ENCODE data around the gene NACC1. TPM values are rescaled to one million over a fixed set of nuclear protein-coding genes. Genes with fewer than 3 reads are reported as not detected.

NACC1 gene
- total RNA-seq (2022; extraction: Qiagen RNA extraction) = 32.7 to 40.3 TPM (median 37.3 TPM) in 5 replicates

DNA sequence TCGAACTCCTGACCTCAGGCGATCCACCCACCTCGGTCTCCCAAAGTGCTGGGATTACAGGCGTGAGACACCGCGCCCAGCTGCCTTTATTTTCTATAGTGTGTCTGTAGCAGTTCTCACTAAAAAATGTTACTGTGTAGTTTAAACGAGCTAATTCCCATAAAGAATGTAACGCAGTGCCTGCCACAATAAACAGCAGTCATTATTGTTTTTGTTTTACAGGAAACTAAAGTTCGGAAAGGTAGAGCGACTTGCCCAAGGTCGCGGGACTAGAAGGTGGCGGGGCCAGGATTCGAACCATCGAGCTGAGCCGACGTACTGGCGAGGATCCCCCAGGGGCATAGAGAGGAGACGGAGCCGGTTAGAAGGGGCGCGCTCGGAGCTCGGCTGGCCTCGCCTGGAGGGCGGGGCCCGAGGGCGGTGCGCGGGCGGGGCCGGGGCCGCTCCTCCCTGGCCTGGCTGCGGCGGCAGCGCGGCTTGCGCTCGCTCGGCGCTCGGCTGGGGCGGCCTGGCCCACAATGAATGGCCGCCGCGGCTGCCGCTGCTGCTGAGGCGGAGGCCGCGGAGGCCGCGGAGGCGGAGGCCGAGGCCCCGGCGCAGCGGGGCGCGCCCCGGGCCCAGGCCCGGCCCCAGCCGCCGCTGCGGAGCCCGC is at the start of gene NACC1:
Gene NACC1, plus strand, starts transcription at position 493 of the 652 bp plus-strand sequence. CDS start 16,944 bp downstream, outside the sequence.

DNA sequence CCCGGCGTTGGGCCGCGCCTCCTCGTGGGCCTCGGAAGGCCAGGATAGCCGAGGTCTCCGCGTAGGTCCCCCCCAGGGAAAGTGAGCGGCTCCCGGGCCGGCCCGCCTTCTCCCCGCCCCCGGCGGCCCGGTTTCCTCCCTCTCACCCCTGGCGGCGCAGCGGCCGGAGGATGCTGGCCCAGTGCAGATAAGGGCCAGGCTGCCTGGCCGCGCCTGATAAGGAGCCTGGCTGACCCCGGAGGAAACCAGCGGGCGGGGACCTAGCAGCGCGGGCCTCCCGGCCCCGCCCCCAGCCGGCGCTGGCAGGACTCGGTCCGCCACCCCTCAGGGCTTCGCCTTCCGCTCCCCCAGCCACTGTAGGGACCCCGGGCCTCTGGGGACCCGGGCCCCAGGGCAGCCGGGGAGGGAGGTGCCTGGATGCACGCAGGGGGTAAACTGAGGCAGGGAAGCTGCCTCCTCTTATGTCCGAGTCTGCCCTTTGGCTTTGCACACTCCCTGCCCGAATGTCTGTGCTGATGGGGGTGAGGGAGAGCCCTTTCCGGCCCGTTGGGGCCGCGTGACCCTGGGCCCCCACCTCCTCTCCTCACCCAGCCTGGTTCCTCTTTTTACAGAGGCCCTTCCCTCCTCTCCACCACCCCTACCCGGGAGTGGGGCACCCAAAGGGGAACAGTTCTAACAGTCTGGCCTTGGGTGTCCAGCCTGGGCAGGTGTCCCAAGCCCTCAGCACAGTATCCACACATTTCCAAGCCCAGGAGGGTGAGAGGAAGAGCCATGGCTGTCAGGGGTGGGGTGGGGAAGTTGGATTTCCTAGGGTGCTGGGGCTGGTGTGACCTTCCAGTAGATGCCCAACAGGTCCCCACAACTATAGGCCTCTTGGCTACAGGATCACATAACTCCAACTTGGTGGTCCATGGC is 15.1 kb upstream of the NACC1 start, which contains the start of gene LYL1:
Gene LYL1, minus strand, starts transcription at position 193 of the 915 bp plus-strand sequence. CDS start 1,687 bp downstream, outside the sequence.

DNA sequence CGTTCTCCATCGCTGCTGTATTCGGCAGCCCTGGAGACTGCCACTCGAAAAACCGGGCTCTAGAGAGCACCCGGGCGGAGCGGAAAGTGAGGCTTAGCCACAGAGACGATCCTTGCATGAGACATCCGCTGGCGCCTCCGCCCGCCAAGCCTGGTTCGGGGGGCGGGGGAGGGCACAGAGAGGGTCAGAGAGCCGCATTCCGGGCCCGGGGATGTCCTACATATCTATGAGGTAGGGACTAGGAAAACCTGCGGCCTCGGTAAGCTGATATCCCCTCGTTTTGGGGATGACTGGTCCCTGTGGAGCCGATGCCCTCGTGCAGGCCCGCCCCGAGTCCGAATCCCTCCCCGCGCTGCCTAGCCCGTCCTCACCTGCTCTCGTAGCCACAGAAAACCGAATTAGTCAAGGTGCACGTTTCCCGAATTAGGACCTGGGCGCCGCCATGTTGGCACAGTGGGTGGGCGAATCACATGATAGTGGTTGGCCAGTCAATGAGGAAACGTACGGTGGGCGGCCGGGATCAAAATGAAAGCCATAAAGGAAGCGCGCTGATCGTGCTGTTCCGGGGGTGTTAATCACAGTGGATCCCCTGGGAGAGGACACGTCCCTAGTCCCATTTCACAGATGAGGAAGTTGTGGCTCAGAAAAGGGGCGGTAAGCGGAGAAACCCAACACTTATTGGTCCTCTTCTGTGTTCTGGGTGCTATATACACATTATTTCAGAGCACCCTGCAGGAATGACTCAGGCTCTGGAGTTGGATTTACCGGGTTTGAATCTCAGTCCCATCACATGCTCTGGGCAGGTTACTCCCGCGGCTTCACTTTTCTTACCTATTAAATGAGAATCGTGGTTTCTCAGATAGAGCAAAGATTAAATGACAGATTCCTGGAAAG is 1.5 kb upstream of the NACC1 start, which contains the start of gene TRMT1:
Gene TRMT1, minus strand, starts transcription at position 459 of the 894 bp plus-strand sequence. Its CDS starts 341 bp downstream, at position 118.

DNA sequence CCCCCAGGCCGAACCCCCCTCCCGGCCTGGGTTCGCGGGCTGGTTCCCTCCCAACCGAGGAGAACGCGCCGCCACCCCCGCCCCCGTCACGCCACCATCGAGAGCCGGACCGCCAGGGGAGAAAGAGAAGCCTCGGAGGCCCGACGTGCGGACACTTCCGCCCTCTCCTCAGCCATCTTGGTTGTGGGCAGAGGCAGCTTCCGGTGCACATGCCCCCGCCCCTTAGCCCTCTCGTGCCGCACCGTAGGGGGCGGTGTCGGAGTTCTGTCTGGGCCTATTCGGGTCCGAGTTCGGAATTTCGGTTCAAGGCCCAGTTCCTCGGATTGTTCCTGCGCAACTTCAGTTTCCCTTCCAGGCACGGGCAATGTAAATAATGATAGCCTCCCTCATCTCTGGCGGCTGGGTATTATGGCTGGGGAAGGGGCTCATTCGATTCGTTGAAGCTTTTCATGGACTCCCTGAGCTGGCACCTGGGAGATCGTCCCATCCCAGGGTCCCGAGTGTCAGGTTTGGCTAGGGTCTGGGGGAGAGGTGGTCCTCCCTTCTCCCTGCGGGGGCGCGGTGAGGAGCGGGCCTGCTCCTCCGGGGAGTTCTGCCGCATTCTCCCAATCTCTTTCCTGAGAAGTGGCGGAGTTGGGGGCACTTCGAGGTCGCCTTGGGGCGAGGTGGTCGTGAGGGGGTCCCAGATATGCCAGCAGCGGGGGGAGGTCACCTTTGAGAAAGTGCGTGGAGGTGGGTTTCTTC is 32.3 kb downstream of the NACC1 start, which contains the start of the genes IER2 and STX10:
Gene IER2, plus strand, starts transcription at position 225 of the 744 bp plus-strand sequence. CDS start 2,776 bp downstream, outside the sequence.
Gene STX10, minus strand, starts transcription at position 189 of the 744 bp plus-strand sequence. CDS start 202 bp downstream, outside the sequence.

Other genes with a start within 250 kb of the NACC1 start
- gene DNASE2, start 236.8 kb upstream of the NACC1 start, total RNA-seq (2022; extraction: Qiagen RNA extraction) = 25.3 to 31.3 TPM (median 30.2 TPM) in 5 replicates
- 0.05 TPM in 1 of 5 replicates, not detected in the others for gene KLF1, start 231.1 kb upstream of the NACC1 start, total RNA-seq (2022; extraction: Qiagen RNA extraction)
- gene GCDH, start 227.1 kb upstream of the NACC1 start, total RNA-seq (2022; extraction: Qiagen RNA extraction) = 8.3 to 10.7 TPM (median 8.8 TPM) in 5 replicates
- gene SYCE2, start 199.0 kb upstream of the NACC1 start, total RNA-seq (2022; extraction: Qiagen RNA extraction) = 0.24 to 0.59 TPM (median 0.45 TPM) in 5 replicates
- gene FARSA, start 184.6 kb upstream of the NACC1 start, total RNA-seq (2022; extraction: Qiagen RNA extraction) = 65.5 to 76.9 TPM (median 69.5 TPM) in 5 replicates
- 477 to 541 TPM (median 511 TPM) in 5 replicates for gene CALR, start 179.7 kb upstream of the NACC1 start, total RNA-seq (2022; extraction: Qiagen RNA extraction)
- gene RAD23A, start 172.4 kb upstream of the NACC1 start, total RNA-seq (2022; extraction: Qiagen RNA extraction) = 66.2 to 83.2 TPM (median 80.9 TPM) in 5 replicates
- 30.8 to 58.1 TPM (median 54.9 TPM) in 5 replicates for gene GADD45GIP1, start 161.0 kb upstream of the NACC1 start, total RNA-seq (2022; extraction: Qiagen RNA extraction)
- 0.06 to 0.09 TPM (median 0.07 TPM) in 3 of 5 replicates, not detected in the others for gene DAND5, start 148.7 kb upstream of the NACC1 start, total RNA-seq (2022; extraction: Qiagen RNA extraction)
- 3.2 to 4.0 TPM (median 3.5 TPM) in 5 replicates for gene NFIX, start 122.8 kb upstream of the NACC1 start, total RNA-seq (2022; extraction: Qiagen RNA extraction)
- gene LYL1, start 15.4 kb upstream of the NACC1 start, total RNA-seq (2022; extraction: Qiagen RNA extraction) = 0.72 to 1.0 TPM (median 0.85 TPM) in 5 replicates
- 32.2 to 38.4 TPM (median 35.9 TPM) in 5 replicates for gene TRMT1, start 1.5 kb upstream of the NACC1 start, total RNA-seq (2022; extraction: Qiagen RNA extraction)
- 45.0 to 56.0 TPM (median 53.3 TPM) in 5 replicates for gene STX10, start 32.1 kb downstream of the NACC1 start, total RNA-seq (2022; extraction: Qiagen RNA extraction)
- 29.4 to 45.0 TPM (median 38.4 TPM) in 5 replicates for gene IER2, start 32.1 kb downstream of the NACC1 start, total RNA-seq (2022; extraction: Qiagen RNA extraction)